HG03521 (cell line): ENCODE measurements around the gene PTGER1.
A peak's percentile ranks its signal among the peaks of the same experiment; 100 is the strongest.

Experiments used
- ATAC-seq: cut with Tn5 transposase; IDR thresholded peaks from one replicate; pipeline ENCODE4 v1.9.1; 2021; ENCODE audit warnings: mild to moderate bottlenecking, moderate library complexity; ENCODE audit not compliant: unreplicated experiment

The PTGER1 gene

GRCh38 chr19:14446336-14447036, 28.7 kb downstream of the PTGER1 start:
- no peak for ATAC-seq

- ATAC-seq = no peak
Measured at GRCh38 chr19:14443632-14444216, 31.4 kb downstream of the PTGER1 start.

- no peak for ATAC-seq
Measured at GRCh38 chr19:14442891-14443631, 32.1 kb downstream of the PTGER1 start.

- no peak for ATAC-seq
Measured at GRCh38 chr19:14441041-14441938, 33.9 kb downstream of the PTGER1 start.

- ATAC-seq = peak; percentile 75
Measured at GRCh38 chr19:14440049-14440448, 35.1 kb downstream of the PTGER1 start.

GRCh38 chr19:14439014-14439413, 36.1 kb downstream of the PTGER1 start:
- no peak for ATAC-seq

GRCh38 chr19:14437578-14438140, 37.5 kb downstream of the PTGER1 start:
- ATAC-seq = no peak

- no peak for ATAC-seq
Measured at GRCh38 chr19:14435320-14436050, 39.7 kb downstream of the PTGER1 start.

GRCh38 chr19:14434543-14435319, 40.4 kb downstream of the PTGER1 start:
- ATAC-seq = no peak

GRCh38 chr19:14433554-14434501, 41.3 kb downstream of the PTGER1 start:
- no peak for ATAC-seq

GRCh38 chr19:14432791-14433553, 42.2 kb downstream of the PTGER1 start, which contains the start of gene PKN1:
TSS of gene PKN1 (plus strand) at chr19:14433306. CDS start at chr19:14433522, 216 bp downstream.
- ATAC-seq = no peak

GRCh38 chr19:14430712-14431111, 44.4 kb downstream of the PTGER1 start:
- no peak for ATAC-seq

- no peak for ATAC-seq
Measured at GRCh38 chr19:14428882-14429416, 46.2 kb downstream of the PTGER1 start.

GRCh38 chr19:14427461-14427860, 47.7 kb downstream of the PTGER1 start:
- ATAC-seq = no peak

- no peak for ATAC-seq
Measured at GRCh38 chr19:14425696-14426138, 49.4 kb downstream of the PTGER1 start.
